Smooth muscle cell (in vitro differentiated cells): ENCODE data around the gene DTNA. TPM values are rescaled to one million over a fixed set of nuclear protein-coding genes. Genes with fewer than 3 reads are reported as not detected.

ENCODE experiments used
- DNase-seq: peaks from one replicate; lab custom pipeline; 2025; ENCODE audit not compliant: unreplicated experiment; lab: John Stamatoyannopoulos, UW
- H2AFZ ChIP-seq: fragments of 200-600 bp; sonication (generic); 2 replicates; pipeline ENCODE4 v1.6.0; 2016; ENCODE audit warnings: antibody characterized with exemption, low read depth, mild to moderate bottlenecking
- H3F3A ChIP-seq: fragments of 200-600 bp; sonication (generic); 2 replicates; pipeline ENCODE4 v1.6.0; 2017; ENCODE audit warnings: antibody characterized with exemption, low read depth
- H3K27ac ChIP-seq: fragments of 200-600 bp; sonication (generic); 2 replicates; pipeline ENCODE4 v1.5.1; 2016; ENCODE audit warnings: low read depth, mild to moderate bottlenecking
- H3K27me3 ChIP-seq: fragments of 200-600 bp; sonication (generic); 2 replicates; pipeline ENCODE4 v1.6.1; 2016; ENCODE audit warnings: low read depth, mild to moderate bottlenecking
- H3K36me3 ChIP-seq: fragments of 200-600 bp; sonication (generic); 2 replicates; pipeline ENCODE4 v1.5.1; 2016; ENCODE audit warnings: low read depth
- H3K4me1 ChIP-seq: fragments of 200-600 bp; sonication (generic); 2 replicates; pipeline ENCODE4 v1.5.1; 2016; ENCODE audit warnings: low read depth
- H3K4me2 ChIP-seq: fragments of 200-600 bp; sonication (generic); 2 replicates; pipeline ENCODE4 v1.6.0; 2016; ENCODE audit warnings: mild to moderate bottlenecking
- H3K4me3 ChIP-seq: fragments of 200-600 bp; sonication (generic); 2 replicates; pipeline ENCODE4 v1.5.1; 2016; ENCODE audit warnings: mild to moderate bottlenecking
- H3K79me2 ChIP-seq: fragments of 200-600 bp; sonication (generic); 2 replicates; pipeline ENCODE4 v1.6.0; 2016; ENCODE audit warnings: low read depth, mild to moderate bottlenecking
- H3K9ac ChIP-seq: fragments of 200-600 bp; sonication (generic); 2 replicates; pipeline ENCODE4 v1.6.0; 2016; ENCODE audit warnings: low read depth
- H3K9me3 ChIP-seq: fragments of 200-600 bp; sonication (generic); replicated peaks from 2 replicates; pipeline ENCODE4 v1.5.1; 2016; ENCODE audit warnings: low read depth
- H4K20me1 ChIP-seq: fragments of 200-600 bp; sonication (generic); 2 replicates; pipeline ENCODE4 v1.6.0; 2016; ENCODE audit warnings: low read depth
- WGBS: methylation state at CpG from one replicate; pipeline ENCODE4 v1.1.7; 2016; ENCODE audit warnings: low lambda C conversion rate; 5-methylcytosine and 5-hydroxymethylcytosine counted together
- polyA plus RNA-seq: library from polyadenylated mRNA; unstranded; fragments of >200 nt; fragmentation: Nextera tagmentation; extraction: Ambion mirVana; gene quantifications from 2 replicates; pipeline ENCODE4 v1.2.1, GENCODE V29; 2016
- total RNA-seq: library from RNA; depleted of rRNA; stranded (reverse); fragments of >200 nt; gene quantifications from 2 replicates; pipeline ENCODE4 v1.2.3, GENCODE V29; 2014
- TF ChIP-seq, protein P1 (sequence below): fragments of 200-600 bp; sonication (generic); IDR thresholded peaks from 2 replicates; pipeline ENCODE4 v1.5.1; 2017; ENCODE audit warnings: borderline replicate concordance, mild to moderate bottlenecking, antibody characterized with exemption; ENCODE audit not compliant: insufficient read depth, poor library complexity, severe bottlenecking

Gene DTNA
- total and polyA plus RNA-seq, 2 experiments from 2014 or later = 3.0 to 3.1 TPM

DNA sequence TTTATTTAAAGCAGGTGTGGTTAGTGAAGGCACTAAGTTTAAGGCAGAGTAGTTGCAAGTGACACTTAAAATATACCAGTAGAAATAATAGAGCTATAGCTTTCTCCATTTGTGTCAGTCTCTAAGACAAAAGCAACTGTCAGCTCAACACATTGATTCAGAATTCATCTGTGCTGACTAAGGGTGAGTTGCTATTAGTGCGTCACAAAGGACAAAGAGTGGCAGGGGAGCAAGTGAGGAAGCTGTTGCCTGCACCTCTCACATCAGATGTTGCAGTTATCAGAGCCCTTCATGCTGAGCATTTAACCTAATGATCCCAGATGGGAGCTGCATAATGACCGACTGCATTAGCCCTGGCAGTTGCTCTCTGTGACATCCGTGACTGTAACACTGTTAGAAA lies 138.6 kb downstream of the DTNA start:
- Histone ChIP-seq H3K27ac (no peak overlapping the region), H3K27me3 (no peaks in the 10 kb centered on the region), H3K79me2 (no peaks in the 10 kb centered on the region), H3K36me3 (no peaks in the 10 kb centered on the region), H3K4me2 (no peak overlapping the region), H3K9ac (no peak overlapping the region), H3K4me3 (no peak overlapping the region), H3F3A (no peaks in the 10 kb centered on the region), H2AFZ (no peak overlapping the region), H3K4me1 (peaks cover 3% of the 10 kb centered on the region), H3K9me3 (no peaks in the 10 kb centered on the region), H4K20me1 (no peaks in the 10 kb centered on the region)
- WGBS = 87% methylated on average over 3 of the region's 3 CpGs
- TF ChIP-seq, protein P1, sequence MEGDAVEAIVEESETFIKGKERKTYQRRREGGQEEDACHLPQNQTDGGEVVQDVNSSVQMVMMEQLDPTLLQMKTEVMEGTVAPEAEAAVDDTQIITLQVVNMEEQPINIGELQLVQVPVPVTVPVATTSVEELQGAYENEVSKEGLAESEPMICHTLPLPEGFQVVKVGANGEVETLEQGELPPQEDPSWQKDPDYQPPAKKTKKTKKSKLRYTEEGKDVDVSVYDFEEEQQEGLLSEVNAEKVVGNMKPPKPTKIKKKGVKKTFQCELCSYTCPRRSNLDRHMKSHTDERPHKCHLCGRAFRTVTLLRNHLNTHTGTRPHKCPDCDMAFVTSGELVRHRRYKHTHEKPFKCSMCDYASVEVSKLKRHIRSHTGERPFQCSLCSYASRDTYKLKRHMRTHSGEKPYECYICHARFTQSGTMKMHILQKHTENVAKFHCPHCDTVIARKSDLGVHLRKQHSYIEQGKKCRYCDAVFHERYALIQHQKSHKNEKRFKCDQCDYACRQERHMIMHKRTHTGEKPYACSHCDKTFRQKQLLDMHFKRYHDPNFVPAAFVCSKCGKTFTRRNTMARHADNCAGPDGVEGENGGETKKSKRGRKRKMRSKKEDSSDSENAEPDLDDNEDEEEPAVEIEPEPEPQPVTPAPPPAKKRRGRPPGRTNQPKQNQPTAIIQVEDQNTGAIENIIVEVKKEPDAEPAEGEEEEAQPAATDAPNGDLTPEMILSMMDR = no peak
- DNase-seq = no peak

DNA sequence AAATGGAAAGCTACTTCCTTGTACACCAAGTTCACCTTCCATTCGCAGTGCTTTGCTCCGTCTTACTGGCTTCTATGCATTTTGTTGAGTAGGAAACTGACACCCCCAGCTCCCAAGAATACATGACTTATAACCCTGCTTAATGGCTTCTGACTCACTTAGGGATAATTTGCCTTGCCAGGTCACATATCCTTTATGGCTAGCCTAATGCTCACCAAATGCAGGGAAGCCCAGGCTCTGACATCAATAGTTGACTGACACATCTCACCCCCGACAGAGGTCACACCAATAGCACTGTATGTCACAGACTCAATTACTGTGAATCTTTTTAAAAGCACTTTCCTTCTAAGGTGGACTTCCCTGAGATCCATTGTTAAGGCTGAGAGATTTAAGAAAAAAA lies 147.2 kb downstream of the DTNA start:
- DNase-seq = no peak

DNA sequence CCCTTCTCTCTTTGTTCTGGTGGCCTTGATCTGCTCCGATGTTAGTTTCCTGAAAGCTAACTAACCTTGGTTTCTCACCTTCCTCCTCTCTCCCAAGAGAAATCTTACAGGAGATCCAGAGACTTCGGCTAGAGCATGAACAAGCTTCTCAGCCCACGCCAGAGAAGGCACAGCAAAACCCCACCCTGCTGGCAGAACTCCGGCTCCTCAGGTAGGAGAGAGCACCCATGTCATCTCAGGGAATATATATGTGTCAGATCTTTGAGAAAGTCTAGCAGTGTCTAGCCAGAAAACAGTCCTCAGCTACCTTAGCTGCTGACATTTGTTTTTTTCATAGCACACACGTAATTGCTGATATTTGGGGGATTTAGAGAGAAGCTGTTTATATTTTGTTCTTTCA lies 148.1 kb downstream of the DTNA start:
- 94% methylated on average over 5 of the region's 5 CpGs for WGBS
- no peaks in the 10 kb centered on the region for H3F3A ChIP-seq
- TF ChIP-seq, protein P1 = no peak
- no peak overlapping the region for H3K27ac ChIP-seq
- no peak overlapping the region for H2AFZ ChIP-seq
- H3K9me3 ChIP-seq = no peaks in the 10 kb centered on the region
- no peaks in the 10 kb centered on the region for H3K79me2 ChIP-seq
- DNase-seq = no peak
- no peak overlapping the region for H3K4me2 ChIP-seq
- no peaks in the 10 kb centered on the region for H3K36me3 ChIP-seq
- H3K9ac ChIP-seq = no peak overlapping the region
- no peaks in the 10 kb centered on the region for H3K4me1 ChIP-seq
- H3K4me3 ChIP-seq = no peak overlapping the region
- H4K20me1 ChIP-seq = no peaks in the 10 kb centered on the region
- no peaks in the 10 kb centered on the region for H3K27me3 ChIP-seq

More for the DNA sequence above, 147.2 kb downstream of the DTNA start:
- no peak overlapping the region for H3K4me2 ChIP-seq
- WGBS = 77% methylated on average over 3 of the region's 3 CpGs
- H3K9ac ChIP-seq = no peak overlapping the region
- no peaks in the 10 kb centered on the region for H3K79me2 ChIP-seq
- H3K27me3 ChIP-seq = no peaks in the 10 kb centered on the region
- TF ChIP-seq, protein P1 = no peak
- no peaks in the 10 kb centered on the region for H3F3A ChIP-seq
- no peaks in the 10 kb centered on the region for H3K36me3 ChIP-seq
- H2AFZ ChIP-seq = no peak overlapping the region
- no peak overlapping the region for H3K27ac ChIP-seq
- H3K9me3 ChIP-seq = no peaks in the 10 kb centered on the region
- no peaks in the 10 kb centered on the region for H4K20me1 ChIP-seq
- H3K4me1 ChIP-seq = no peaks in the 10 kb centered on the region
- H3K4me3 ChIP-seq = no peak overlapping the region

DNA sequence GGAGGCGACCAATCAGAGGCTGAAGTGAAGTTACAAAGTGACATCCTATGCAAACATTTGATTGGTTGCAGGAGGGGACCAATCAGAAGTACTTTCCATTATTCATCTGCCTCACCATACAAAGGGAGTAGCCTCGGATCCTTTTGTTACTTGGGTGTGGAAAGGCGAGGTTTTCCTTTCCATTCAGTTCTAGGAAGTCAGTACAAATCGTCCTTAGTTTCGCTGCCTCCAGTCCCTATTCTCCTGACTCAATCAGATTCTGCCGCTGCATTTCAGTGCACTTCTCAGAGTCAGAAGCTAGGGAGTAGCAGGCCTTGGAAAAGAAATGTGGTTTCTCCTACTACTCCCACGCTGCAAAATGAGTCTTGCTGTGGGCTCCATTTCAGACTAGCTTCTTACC lies 149.4 kb downstream of the DTNA start:
- WGBS = 94% methylated on average over 7 of the region's 7 CpGs
- no peaks in the 10 kb centered on the region for H3K4me1 ChIP-seq

More for the DNA sequence above, 149.4 kb downstream of the DTNA start:
- Histone ChIP-seq H3K9me3 (no peaks in the 10 kb centered on the region), H3F3A (no peaks in the 10 kb centered on the region), H2AFZ (no peak overlapping the region), H3K27me3 (no peaks in the 10 kb centered on the region), H3K9ac (no peak overlapping the region), H3K36me3 (no peaks in the 10 kb centered on the region), H4K20me1 (no peaks in the 10 kb centered on the region), H3K79me2 (no peaks in the 10 kb centered on the region), H3K4me3 (no peak overlapping the region), H3K27ac (no peak overlapping the region), H3K4me2 (no peak overlapping the region)
- TF ChIP-seq, protein P1 = no peak
- DNase-seq = no peak
